NCI-H345 treated with DMSO at 0.1 percent for 48 hours (cell line): ENCODE measurements around the gene KCNAB1.
A peak's percentile ranks its signal among the peaks of the same experiment; 100 is the strongest.

Source experiments
- DNase-seq: peaks from one replicate; lab custom pipeline; 2025; ENCODE audit not compliant: unreplicated experiment; lab: John Stamatoyannopoulos, UW

The KCNAB1 gene

DNA sequence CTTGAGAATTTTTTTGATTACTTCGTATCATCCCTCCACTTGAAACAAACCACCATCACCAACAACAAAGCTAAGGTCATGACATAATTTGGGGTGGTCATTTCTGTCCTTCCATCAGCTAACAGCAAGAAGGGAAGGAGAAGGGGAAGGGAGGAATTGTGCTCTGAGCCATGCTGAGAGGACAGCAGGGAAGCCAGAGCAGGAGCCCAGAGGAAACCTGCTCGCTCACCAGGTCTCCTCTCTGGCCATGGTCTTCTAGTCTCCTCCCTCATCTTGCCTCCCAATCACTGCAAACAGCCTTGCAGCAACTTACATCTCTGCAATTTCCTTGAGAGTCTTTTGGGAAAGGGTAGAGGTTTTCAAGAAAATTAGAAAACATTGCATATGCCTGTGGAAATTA is 237.9 kb downstream of the KCNAB1 start:
- DNase-seq = no peak

DNA sequence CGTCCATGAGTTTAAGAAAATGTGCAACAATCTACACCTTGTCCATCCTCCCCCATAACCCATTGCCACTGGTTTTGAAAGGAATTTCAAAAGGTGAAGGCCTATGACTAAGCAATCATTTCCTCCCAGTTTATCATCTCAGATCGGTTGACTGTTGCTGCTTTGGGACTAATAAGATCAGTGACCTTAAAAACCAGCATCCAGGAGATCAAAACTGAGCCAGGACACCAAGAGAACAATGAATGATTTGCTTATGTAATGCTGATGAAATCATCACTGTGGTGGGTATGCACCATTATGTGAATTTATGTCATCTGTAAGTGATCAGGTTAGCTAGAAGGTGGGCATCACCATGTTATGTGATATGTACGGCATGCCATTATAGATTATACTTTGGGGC is 239.0 kb downstream of the KCNAB1 start:
- no peak for DNase-seq

DNA sequence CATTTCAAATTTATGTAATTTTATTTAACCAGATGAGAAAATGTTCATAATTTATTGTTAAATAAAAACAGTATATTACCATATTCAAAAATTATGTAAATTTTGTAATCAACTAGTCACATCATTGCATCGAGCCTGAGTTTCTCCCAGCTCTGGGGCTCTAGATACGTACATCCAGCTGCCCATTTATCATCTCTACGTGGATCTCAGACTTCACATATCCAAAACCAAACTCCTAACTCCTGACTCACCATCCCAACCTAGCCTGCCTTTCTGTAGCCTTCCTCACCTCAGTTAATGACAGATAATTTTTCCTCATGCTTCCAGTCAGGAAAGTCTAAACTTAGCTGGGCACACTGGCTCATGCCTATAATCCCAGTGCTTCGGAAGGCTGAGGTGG is 239.7 kb downstream of the KCNAB1 start:
- no peak for DNase-seq

DNA sequence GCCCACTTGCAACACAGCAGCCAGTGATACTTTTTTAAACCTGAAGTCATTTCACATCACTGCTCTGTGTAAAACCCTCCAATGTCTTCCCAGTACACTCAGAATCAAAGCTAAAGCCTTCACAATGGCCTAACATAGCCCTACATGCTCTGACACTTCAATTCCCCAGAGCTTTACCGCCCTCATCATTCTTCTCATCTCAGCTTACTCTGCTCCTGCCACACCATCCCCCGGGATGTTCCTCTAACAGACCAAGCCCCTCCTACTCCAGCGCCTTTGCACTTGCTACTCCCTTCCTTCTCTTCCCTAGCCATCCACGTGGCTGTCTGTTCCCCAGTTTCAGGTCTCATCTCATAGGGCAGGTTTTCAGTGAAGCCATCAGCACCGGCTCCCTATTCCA is 240.6 kb downstream of the KCNAB1 start:
- no peak for DNase-seq

DNA sequence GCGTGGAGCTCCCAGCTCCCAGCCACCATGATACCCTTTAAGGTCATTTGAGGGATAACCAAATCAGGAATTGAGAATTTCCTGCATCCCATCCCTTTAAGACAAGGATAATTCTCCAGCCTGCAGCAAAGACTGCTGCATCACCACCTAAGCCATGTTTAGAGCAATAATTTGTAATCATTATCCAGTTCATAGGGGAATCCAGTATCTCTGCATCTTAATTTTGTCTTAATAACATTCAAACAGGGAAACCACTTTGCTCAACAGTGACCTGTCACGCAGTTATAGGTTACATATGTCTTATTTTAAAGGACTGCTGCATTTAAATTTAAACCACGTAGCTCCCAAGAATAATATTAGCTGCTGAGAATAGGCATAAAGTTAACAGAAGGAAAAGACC is 246.2 kb downstream of the KCNAB1 start:
- no peak for DNase-seq

DNA sequence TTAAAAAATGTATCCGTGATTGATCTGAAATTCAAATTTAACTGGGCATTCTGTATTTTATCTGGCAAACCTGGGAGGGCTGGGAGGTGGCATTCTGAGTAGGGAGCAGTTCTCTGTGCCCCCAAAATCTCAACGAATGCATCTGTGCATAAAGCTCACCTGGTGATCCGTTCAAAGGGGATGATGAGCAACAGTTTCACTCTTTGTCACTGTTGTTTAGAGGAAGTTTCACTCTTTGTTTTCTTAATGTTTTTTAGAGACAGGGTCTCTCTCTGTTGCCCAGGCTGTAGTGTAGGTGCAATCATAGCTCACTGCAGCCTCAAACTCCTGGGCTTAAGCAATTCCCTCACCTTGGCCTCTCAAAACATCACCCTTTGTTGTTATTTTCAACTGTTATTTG is 247.8 kb downstream of the KCNAB1 start:
- no peak for DNase-seq

DNA sequence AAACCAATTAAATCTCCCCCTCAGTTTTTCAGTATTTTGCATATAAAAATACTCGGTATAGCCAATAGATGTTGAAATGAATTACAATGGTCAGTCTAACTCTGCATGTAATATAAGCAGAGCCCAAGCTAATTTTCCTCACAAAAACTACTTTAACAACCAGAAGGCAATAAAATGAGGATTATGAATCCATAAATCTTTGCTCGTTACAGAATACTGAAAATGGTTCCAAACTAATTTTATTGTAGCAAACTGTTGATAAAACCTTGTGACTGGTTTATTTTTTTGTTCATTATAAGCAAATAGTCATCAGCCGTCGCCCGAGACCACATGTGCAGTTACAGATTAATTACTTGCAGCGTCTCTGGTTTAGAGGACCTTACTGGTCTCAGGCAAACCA is 251.3 kb downstream of the KCNAB1 start:
- no peak for DNase-seq

DNA sequence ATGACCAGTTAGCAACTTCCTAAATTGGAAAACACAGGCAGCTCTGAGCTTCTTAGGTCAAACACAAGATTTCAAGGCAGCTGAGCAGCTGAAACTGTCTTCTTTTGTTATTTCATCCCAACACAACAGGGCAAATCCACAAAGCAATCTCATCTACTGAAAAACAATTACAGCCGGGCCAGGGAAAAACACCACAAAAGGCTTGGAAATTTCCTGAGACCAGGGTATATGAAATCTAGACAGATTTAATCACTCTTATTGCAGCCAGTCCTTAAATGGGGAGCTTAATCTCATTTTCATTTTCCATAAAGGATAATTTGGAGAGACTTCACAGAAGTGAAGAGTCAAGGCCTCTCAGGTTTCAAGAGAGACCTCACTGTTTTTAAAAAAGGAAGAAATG is 252.7 kb downstream of the KCNAB1 start:
- DNase-seq = no peak

DNA sequence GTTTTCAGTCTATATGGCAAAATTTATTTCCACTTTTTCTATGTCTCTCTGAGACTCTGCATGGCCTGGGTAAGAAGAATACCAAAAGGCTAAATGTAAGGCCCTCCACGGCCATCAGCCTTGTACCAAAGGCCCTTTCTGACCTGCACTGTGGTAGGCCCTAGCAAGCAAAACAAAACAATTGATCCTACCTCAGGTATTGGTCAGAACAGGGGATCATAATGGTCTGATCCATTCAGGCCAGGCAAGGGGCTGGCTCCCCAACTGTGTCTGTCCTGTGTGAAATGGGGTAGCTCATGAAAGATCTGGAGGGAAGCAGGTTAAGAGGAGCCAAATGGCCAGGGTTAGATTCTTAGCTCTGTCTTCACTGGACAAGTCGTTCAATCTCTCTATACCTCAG is 253.3 kb downstream of the KCNAB1 start:
- DNase-seq = no peak

DNA sequence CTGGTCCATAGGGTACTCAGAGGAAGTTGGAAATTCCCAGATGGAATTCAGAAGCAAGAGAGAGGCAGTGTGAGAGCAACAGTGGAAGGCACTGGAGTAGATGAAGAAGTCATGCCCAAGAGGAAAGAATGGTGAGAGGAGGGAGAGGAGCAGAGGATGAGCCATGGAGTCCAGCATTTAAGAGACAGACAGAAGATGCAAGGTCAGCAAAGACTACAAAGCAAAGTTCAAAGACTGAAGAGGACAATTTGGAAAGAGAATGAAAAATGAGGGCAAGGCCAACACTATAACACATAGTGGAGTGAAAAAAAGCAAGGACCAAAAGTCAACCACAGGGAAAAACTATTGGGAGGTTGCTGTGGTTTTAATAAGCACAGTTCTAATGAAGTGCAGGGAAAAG is 255.8 kb downstream of the KCNAB1 start:
- no peak for DNase-seq

DNA sequence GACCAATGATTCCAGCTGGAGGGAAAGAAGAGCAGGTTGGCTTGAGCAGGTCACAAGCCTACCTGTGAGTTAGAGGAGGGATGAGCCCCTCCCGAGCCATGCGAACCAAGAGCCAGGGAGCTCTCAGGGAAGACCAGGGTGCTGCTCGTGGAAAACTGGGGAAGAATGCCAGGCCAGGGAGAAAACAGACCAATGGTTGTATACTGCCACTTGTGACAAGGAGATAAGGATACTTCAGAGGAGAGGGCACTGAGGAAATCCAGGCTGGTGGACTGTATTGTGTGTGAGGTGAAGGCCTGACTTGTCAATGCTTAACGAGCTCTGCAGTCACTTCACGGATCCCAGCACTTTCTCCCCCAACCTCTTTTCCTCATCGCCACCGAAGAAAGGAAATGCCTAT is 256.9 kb downstream of the KCNAB1 start:
- no peak for DNase-seq

DNA sequence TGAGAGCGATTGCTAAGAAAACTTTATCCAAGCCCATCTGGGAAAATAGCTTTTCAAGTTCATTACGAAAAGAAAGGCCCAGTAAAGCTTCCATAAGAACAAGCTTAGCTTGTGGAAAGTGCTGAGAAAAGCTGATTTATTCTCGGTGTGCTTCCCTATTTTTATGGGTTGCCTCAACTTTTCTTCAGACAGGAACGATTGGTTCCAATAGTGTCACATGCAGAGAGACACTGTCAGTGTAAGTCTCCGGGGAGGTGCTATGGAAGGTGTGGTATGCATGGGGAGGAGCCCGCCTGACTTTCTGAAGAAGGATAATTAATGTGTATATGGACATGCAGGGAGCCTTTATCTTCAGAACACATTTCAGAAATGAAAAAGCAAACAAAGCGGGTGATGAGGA is 257.3 kb downstream of the KCNAB1 start:
- DNase-seq = no peak

DNA sequence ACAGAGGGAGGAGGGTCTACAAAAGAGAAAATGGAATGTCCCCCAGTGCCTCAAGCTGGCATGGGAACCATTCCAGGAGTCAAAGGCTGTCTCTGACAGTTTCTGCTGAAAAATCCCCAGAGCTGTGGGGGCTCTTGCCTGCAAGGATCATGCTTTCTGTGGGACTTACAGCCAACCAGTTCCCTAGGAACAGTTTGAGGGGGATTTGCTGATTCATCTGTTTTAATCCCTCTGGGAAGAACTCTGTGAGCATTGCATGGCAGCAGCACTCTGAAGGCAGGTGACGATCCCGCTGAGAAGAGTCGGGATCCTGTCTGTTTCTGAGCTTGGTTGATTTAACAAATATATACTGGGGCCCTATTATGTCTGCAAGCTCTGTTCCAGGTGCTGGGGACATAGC is 258.5 kb downstream of the KCNAB1 start:
- DNase-seq = no peak

DNA sequence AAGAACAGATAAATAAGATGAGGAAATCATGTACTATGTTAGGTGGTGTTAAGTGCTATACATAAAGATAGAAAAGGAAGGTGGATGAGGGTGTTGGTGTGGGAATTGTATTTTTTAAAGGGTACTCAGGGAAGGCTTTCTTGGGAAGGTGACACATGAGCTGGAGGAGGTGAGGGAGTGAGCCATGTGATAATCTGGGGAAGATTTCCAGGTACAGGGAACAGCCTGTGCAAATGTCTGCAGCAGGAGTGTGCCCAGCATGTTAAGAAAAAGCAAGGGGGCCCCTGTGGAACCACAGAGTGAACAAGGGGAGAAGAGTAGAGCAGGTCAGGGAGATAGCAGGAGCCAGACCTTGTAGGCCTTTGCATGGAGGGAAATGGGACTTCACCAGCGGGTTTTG is 258.9 kb downstream of the KCNAB1 start:
- no peak for DNase-seq

DNA sequence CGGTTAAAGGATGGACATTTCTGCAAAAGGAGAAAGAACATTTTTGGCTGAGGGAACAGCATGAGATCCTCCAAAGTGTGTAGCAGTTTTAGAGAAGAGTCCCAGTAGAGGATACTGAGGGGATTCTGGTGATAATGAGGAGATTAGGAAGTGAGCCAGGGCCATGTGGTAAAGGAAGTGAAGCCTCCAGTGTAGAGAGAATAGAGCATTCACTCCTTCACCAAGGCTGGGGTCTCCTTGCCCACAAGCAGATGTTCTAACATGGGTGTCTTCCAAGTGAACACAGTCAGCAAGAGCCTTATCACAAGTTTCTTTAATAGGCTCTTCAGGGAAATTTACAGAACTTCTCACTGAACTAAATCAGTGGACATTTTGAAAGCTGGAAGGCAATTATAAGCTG is 260.9 kb downstream of the KCNAB1 start:
- DNase-seq = no peak

DNA sequence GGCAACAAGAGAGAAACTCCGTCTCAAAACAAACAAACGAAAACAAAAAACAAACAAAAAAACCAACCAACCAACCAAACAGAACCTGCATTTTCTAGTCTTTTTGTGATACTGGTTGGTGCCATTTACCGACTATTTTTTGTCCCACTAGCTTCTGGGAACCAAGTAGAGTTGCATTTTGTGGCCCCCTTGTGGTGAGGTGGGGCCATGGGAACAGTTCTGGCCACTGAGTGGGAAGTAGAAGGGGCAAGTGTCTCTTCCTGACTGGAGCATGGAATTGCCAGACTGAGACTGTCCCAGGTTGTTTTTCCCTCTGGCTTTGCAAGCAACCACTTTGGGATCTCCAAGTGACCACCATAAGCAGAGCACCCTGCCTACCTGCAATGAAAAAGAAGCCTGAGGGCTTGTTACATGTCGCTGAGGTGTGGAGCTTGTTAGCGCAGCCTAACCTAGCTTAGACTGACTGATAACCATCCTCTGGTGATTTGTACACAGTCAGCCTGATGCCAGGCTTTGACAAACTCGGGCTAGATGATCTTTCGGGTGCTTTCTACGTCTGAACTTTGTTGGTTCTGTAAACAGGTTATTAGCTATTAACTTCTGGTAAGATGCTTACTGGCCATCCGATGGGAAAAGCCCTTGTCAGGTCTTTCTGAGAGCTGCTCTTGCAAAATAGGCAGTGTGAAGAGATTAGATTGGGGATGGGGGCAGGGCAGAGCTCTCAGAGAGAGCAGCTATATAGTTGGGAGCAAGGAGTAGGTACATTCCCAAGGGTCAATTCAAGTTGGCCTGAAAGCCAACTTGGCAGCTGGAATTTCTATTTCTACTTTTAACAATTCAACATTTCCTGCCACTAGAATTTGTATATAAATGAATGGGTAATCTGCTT is 262.3 kb downstream of the KCNAB1 start:
- no peak for DNase-seq

DNA sequence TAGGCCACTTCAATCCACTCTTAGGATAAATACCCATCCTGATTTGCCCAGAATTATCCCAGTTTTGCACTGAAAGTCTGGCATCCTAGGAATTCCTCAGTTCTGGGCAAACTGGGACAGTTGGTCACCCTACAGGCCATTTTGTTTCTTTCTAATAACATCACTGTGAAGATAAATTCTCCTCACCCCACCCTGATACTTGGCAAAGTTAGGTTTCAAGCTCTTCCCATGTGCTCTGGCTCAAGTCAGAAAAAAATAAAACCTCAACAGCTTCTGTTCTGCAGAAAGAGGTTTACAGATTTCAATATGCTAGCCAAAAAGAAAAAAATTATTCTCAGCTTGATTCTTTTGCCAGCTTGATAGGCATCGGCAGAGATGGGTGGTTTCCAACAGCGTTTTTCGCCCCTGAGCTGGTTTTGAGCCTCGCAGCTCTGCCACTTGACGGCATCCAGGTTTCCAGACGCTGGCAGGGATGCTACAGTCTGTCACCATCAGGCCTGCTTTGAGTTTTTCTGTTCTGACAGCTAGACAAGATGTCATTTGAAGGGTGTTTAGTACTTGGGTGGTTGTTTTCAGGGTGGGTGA is 263.2 kb downstream of the KCNAB1 start:
- no peak for DNase-seq

DNA sequence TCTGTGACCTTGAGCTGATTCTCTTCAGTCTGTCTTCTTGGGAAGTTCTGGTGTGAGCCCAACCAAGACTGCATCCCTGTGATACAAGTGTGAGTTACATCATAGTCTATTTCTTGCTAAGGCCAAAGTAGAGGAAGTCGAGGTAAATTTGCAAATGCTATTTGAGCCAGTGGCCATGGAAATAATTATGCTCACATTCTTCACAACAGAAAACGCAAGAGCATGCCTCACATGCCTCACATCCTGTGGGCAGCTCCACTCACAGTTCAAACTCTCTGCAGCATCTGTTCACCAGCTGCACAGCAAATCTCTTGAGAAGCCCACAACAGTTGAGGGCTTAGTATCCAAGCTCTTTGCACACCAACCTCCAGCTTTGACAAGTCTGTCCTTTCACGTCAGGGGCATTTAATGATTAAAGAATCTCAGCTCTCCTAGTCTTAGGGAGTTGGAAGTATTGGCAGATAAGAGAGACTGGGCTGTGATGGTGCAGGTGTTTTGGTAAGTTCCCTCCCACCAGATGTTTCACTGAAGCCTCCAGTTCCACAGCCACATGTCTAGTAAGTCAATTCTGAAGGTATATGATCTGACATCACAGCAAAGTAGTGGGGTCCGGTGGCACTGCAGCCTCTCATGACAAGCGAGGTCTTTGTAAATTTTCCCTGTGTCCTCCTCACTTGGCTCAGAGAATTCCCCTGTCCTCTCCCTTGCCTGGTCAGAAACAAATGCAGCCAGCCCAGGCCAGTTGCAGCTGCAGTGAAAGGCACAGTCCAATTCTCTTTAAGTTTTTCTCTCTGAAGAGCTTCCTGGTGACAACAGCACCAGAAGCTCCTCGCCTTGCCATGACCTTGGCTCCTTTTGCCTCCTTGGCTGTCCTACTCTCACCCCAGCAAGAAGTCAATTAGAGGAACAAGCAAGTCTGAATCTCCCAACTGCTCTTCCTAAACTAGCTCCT is 268.4 kb downstream of the KCNAB1 start:
- DNase-seq = no peak

DNA sequence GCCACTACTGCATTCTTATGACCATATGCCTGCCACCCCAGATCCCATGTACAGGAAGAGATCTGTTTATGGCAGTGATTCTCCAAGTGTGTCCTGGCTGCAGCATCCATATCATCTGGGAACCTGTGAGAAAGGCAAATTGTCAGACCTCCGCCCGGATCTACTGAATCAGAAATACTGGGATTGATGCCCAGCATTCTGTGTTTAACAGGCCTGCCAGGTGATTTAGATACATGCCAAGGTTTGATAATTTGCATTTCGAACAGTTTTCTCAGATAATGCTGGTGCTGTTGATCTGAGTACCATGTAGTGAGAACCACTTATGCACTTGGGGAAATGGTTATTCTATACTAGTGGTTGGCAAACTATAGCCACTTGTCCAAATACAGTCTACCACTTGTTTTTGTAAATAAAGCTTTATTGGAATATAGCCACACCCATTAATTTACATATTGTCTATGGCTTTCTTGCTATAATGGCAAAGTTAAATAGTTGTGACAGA is 269.1 kb downstream of the KCNAB1 start:
- DNase-seq = peak; percentile 2

DNA sequence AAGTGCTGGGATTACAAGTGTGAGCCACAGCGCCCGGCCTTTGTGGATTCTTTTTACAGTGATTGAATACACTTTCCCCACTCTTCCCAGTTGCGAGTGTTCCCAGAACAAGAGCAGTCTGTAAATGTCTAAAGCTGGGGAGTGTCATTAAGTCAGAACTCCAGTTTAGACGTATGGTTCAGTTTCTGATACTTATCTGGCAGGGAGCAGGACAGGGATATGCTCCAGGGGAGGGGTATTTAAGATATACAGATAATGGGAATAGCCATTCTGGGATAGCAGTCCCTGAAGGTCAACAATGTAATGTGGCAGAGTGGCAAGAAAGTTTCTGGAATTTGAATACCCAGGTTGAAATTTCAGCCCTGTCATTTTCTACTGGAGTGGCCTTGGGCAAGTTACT is 270.5 kb downstream of the KCNAB1 start:
- DNase-seq = no peak

DNA sequence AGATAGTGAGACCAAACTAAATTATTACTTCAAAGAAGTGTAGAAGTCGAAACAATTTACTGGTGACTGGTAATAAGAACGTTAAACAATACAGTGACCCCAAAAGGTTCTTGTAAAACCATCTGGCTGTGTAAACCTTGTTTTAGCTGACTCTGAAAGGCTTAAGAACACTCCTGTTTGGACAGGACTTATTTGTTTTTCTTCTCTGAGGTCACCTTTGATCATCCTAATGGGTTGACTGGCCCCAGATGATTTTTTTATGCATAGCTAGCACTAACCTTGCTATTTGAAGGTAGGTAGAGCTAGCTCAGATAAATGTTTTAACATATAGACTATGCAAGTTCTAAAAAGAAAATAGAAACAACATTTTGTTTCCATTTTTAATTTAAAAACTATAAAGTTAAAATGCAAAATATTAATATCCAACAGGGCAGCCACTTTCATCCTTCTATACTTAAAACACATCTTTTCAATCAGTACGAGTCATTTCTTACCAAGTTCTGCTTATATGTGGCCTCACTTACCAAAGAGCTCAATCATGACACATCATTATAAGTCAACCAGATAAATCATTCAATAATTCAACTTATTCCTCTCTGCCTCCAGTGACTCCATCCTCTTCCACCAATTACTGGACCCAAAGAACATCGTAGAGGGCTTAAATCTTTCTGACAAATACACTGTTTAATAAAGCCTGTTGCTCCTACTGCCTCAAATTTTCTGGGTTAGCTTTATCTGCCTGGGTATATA is 275.8 kb downstream of the KCNAB1 start:
- DNase-seq = no peak
